ENCODE results near the gene NRXN2. TPM values are rescaled to one million over a fixed set of nuclear protein-coding genes. Genes with fewer than 3 reads are reported as not detected.

Gene NRXN2
- total and polyA plus RNA-seq, 2 experiments from 2014 or later = 1.1 to 5.6 TPM

GRCh38 chr11:64712430-64713015, 10.5 kb downstream of the NRXN2 start:
- Histone ChIP-seq H3K27me3 (replicated peaks; ENCODE audit: insufficient read depth) (peaks cover 72% of the 10 kb centered on the region), H3F3A (ENCODE audit: insufficient read depth) (no peaks in the 10 kb centered on the region), H2AFZ (no peak overlapping the region), H3K4me2 (ENCODE audit: unreplicated experiment) (no peak overlapping the region), H3K9ac (no peak overlapping the region), H3K4me3 (no peak overlapping the region), H3K36me3 (ENCODE audit: low read depth) (no peaks in the 10 kb centered on the region), H3K4me1 (ENCODE audit: insufficient read depth) (no peaks in the 10 kb centered on the region), H3K79me2 (ENCODE audit: insufficient read depth) (no peaks in the 10 kb centered on the region), H3K9me2 (ENCODE audit: insufficient read depth) (no peaks in the 10 kb centered on the region), H3K9me3 (ENCODE audit: low read depth) (no peaks in the 10 kb centered on the region), H4K20me1 (ENCODE audit: insufficient read depth) (no peaks in the 10 kb centered on the region), H3K27ac (no peak overlapping the region)
- WGBS, 2 experiments (ENCODE audit: low coverage in 1 of 2, low lambda C conversion rate in 2 of 2, missing lambda C conversion rate in 2 of 2) = 7% methylated on average over 29 to 45 of the region's 45 CpGs
- in situ Hi-C loops (cut with MboI) = no loop called here
- TF ChIP-seq EZH2 (IDR thresholded peaks at IDR 0.05; ENCODE audit: insufficient read depth, poor library complexity, severe bottlenecking) (no peak), EZH2phosphoT487 (IDR thresholded peaks at IDR 0.05; ENCODE audit: insufficient read depth, low read depth) (no peak)
- no peak for DNase-seq

- H3K9ac ChIP-seq = no peak overlapping the region
- 14 to 20% methylated on average over 15 to 19 of the region's 19 CpGs for WGBS, 2 experiments (ENCODE audit: low coverage in 1 of 2, low lambda C conversion rate in 2 of 2, missing lambda C conversion rate in 2 of 2)
- H3K27me3 ChIP-seq (replicated peaks; ENCODE audit: insufficient read depth) = peaks cover 71% of the 10 kb centered on the region
- no peaks in the 10 kb centered on the region for H3F3A ChIP-seq (ENCODE audit: insufficient read depth)
- no peak for TF ChIP-seq EZH2phosphoT487 (IDR thresholded peaks at IDR 0.05; ENCODE audit: insufficient read depth, low read depth)
- no peak for TF ChIP-seq EZH2 (IDR thresholded peaks at IDR 0.05; ENCODE audit: insufficient read depth, poor library complexity, severe bottlenecking)
- no peaks in the 10 kb centered on the region for H4K20me1 ChIP-seq (ENCODE audit: insufficient read depth)
- H3K4me1 ChIP-seq (ENCODE audit: insufficient read depth) = no peaks in the 10 kb centered on the region
- DNase-seq = no peak
- H3K79me2 ChIP-seq (ENCODE audit: insufficient read depth) = no peaks in the 10 kb centered on the region
- H3K9me2 ChIP-seq (ENCODE audit: insufficient read depth) = no peaks in the 10 kb centered on the region
- no peaks in the 10 kb centered on the region for H3K36me3 ChIP-seq (ENCODE audit: low read depth)
- H3K9me3 ChIP-seq (ENCODE audit: low read depth) = no peaks in the 10 kb centered on the region
- no peak overlapping the region for H2AFZ ChIP-seq
- in situ Hi-C loops (cut with MboI) = no loop called here
- no peak overlapping the region for H3K4me3 ChIP-seq
- no peak overlapping the region for H3K27ac ChIP-seq
- no peak overlapping the region for H3K4me2 ChIP-seq (ENCODE audit: unreplicated experiment)
These were observed 11.0 kb downstream of the NRXN2 start for GRCh38 chr11:64711956-64712362.

GRCh38 chr11:64711138-64711955, 11.7 kb downstream of the NRXN2 start:
- H3K4me3 ChIP-seq = no peak overlapping the region
- DNase-seq = no peak
- H3K27ac ChIP-seq = no peak overlapping the region
- no peaks in the 10 kb centered on the region for H3K4me1 ChIP-seq (ENCODE audit: insufficient read depth)
- no peak overlapping the region for H3K9ac ChIP-seq
- in situ Hi-C loops (cut with MboI) = no loop called here
- no peaks in the 10 kb centered on the region for H3K9me2 ChIP-seq (ENCODE audit: insufficient read depth)
- TF ChIP-seq EZH2phosphoT487 (IDR thresholded peaks at IDR 0.05; ENCODE audit: insufficient read depth, low read depth) (no peak), EZH2 (IDR thresholded peaks at IDR 0.05; ENCODE audit: insufficient read depth, poor library complexity, severe bottlenecking) (no peak)
- H4K20me1 ChIP-seq (ENCODE audit: insufficient read depth) = no peaks in the 10 kb centered on the region
- no peak overlapping the region for H2AFZ ChIP-seq
- peaks cover 72% of the 10 kb centered on the region for H3K27me3 ChIP-seq (replicated peaks; ENCODE audit: insufficient read depth)
- no peaks in the 10 kb centered on the region for H3F3A ChIP-seq (ENCODE audit: insufficient read depth)
- no peak overlapping the region for H3K4me2 ChIP-seq (ENCODE audit: unreplicated experiment)
- no peaks in the 10 kb centered on the region for H3K9me3 ChIP-seq (ENCODE audit: low read depth)
- no peaks in the 10 kb centered on the region for H3K36me3 ChIP-seq (ENCODE audit: low read depth)
- WGBS, 2 experiments (ENCODE audit: low coverage in 1 of 2, low lambda C conversion rate in 2 of 2, missing lambda C conversion rate in 2 of 2) = 13 to 16% methylated on average over 36 to 40 of the region's 46 CpGs
- H3K79me2 ChIP-seq (ENCODE audit: insufficient read depth) = no peaks in the 10 kb centered on the region

- Histone ChIP-seq H3K9me2 (ENCODE audit: insufficient read depth) (no peaks in the 10 kb centered on the region), H3K9ac (no peak overlapping the region), H3K79me2 (ENCODE audit: insufficient read depth) (no peaks in the 10 kb centered on the region), H3K36me3 (ENCODE audit: low read depth) (no peaks in the 10 kb centered on the region), H4K20me1 (ENCODE audit: insufficient read depth) (no peaks in the 10 kb centered on the region), H3K4me2 (ENCODE audit: unreplicated experiment) (no peak overlapping the region), H3K27ac (no peak overlapping the region), H3F3A (ENCODE audit: insufficient read depth) (no peaks in the 10 kb centered on the region), H3K4me1 (ENCODE audit: insufficient read depth) (no peaks in the 10 kb centered on the region), H3K9me3 (ENCODE audit: low read depth) (no peaks in the 10 kb centered on the region), H2AFZ (no peak overlapping the region), H3K27me3 (replicated peaks; ENCODE audit: insufficient read depth) (peaks cover 67% of the 10 kb centered on the region), H3K4me3 (no peak overlapping the region)
- in situ Hi-C loops (cut with MboI) = no loop called here
- TF ChIP-seq EZH2phosphoT487 (IDR thresholded peaks at IDR 0.05; ENCODE audit: insufficient read depth, low read depth) (no peak), EZH2 (IDR thresholded peaks at IDR 0.05; ENCODE audit: insufficient read depth, poor library complexity, severe bottlenecking) (no peak)
- 32 to 33% methylated on average over 13 of the region's 13 CpGs for WGBS, 2 experiments (ENCODE audit: low coverage in 1 of 2, low lambda C conversion rate in 2 of 2, missing lambda C conversion rate in 2 of 2)
- DNase-seq = peak; percentile 18
These were observed 12.4 kb downstream of the NRXN2 start for GRCh38 chr11:64710418-64711137.

Measured in GM23248 (cell line).